ENCODE results near the gene UXS1. TPM values are rescaled to one million over a fixed set of nuclear protein-coding genes. Genes with fewer than 3 reads are reported as not detected.

UXS1 gene
- total and polyA plus RNA-seq, 2 donors (not counting 1 experiment from before 2014, with no cell fraction given) = 20.3 to 44.8 TPM

DNA sequence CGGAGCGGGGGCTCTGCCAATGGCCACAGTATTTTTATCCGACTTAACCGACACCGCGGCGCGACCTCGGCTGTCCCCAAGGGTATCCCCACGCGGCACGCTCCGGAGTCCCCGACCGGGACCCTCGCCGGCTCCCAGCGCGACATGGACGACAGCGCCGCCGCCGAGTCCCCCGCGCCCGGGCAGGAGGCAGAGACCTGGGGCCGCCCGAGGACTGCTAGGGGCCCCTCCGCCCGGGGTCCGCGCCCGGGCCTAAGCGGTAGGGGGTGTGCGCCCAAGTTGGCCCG, 468 bp downstream of the UXS1 start:
- H3K9me3 Mint-ChIP-seq (ENCODE audit: insufficient read depth) = no peaks in the 10 kb centered on the region
- peak overlapping the region; percentile 83 for H2AFZ ChIP-seq (ENCODE audit: insufficient read depth, low read depth, low read length, poor library complexity, severe bottlenecking)
- H3K27me3 Mint-ChIP-seq = peaks cover 3% of the 10 kb centered on the region
- peak overlapping the region; percentile 87 for H3K4me3 Mint-ChIP-seq
- no peaks in the 10 kb centered on the region for H3K27me3 ChIP-seq (replicated peaks in 1 of 4; ENCODE audit: control extremely low read depth in 1 of 4, control insufficient read depth in 3 of 4, insufficient read depth in 4 of 4, low read length in 3 of 4)
- ChIA-PET POLR2A (interaction anchor here (1.5 kb wide), 1 partner anchor 33 kb away, joined by 12 read pairs; no protein-coding TSS in a partner anchor), CTCF (interaction anchor here (1.1 to 1.8 kb wide), 3 partner anchors 9 to 88 kb away, joined by 3 to 11 read pairs (median 4); no protein-coding TSS in a partner anchor)
- H3K4me2 ChIP-seq (replicated peaks; ENCODE audit: low read depth, low read length, poor library complexity, severe bottlenecking) = peak overlapping the region; percentile 92
- no peak for DNase-seq
- H4K20me1 ChIP-seq (ENCODE audit: control insufficient read depth, insufficient read depth, low read length, poor library complexity, severe bottlenecking) = peaks cover 20% of the 10 kb centered on the region
- peaks cover 28 to 38% of the 10 kb centered on the region in 2 donors for H3K4me1 ChIP-seq (ENCODE audit: control insufficient read depth in 2 of 2, insufficient read depth in 2 of 2, low read length in 2 of 2)
- peak overlapping the region; percentile 27 to 60 for H3K27ac ChIP-seq (ENCODE audit: low read length in 2 of 2)
- peaks cover 49% of the 10 kb centered on the region for H3K4me1 Mint-ChIP-seq
- WGBS (ENCODE audit: insufficient coverage) = under 1% methylated on average over 36 of the region's 37 CpGs
- ATAC-seq (ENCODE audit: low read depth) = no peak
- H3K9me3 ChIP-seq (ENCODE audit: control extremely low read depth in 1 of 3, control insufficient read depth in 2 of 3, insufficient read depth in 1 of 3, low read length in 2 of 3) = no peaks in the 10 kb centered on the region
- peak overlapping the region; percentile 71 for H3K27ac Mint-ChIP-seq
- intact Hi-C loops (cut with micrococcal nuclease) = loop anchor here (5.0 to 10.0 kb wide), 3 partner anchors 79 to 1159 kb away; partner anchors contain the start of gene MRPS9
- TF ChIP-seq EZH2 (IDR thresholded peaks at IDR 0.05; ENCODE audit: borderline replicate concordance, insufficient read depth, low read depth, low read length, poor library complexity, severe bottlenecking) = no peak
- TF ChIP-seq, protein P1, sequence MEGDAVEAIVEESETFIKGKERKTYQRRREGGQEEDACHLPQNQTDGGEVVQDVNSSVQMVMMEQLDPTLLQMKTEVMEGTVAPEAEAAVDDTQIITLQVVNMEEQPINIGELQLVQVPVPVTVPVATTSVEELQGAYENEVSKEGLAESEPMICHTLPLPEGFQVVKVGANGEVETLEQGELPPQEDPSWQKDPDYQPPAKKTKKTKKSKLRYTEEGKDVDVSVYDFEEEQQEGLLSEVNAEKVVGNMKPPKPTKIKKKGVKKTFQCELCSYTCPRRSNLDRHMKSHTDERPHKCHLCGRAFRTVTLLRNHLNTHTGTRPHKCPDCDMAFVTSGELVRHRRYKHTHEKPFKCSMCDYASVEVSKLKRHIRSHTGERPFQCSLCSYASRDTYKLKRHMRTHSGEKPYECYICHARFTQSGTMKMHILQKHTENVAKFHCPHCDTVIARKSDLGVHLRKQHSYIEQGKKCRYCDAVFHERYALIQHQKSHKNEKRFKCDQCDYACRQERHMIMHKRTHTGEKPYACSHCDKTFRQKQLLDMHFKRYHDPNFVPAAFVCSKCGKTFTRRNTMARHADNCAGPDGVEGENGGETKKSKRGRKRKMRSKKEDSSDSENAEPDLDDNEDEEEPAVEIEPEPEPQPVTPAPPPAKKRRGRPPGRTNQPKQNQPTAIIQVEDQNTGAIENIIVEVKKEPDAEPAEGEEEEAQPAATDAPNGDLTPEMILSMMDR (IDR thresholded peaks at IDR 0.05) = no peak
- H3K36me3 ChIP-seq (replicated peaks in 1 of 2; ENCODE audit: control extremely low read depth in 1 of 2, control insufficient read depth in 1 of 2, extremely low read depth in 1 of 2, insufficient read depth in 2 of 2, low read length in 1 of 2) = peaks cover 0 to 3% of the 10 kb centered on the region in 2 experiments
- peaks cover 53% of the 10 kb centered on the region for H3K79me2 ChIP-seq (ENCODE audit: control insufficient read depth, insufficient read depth, low read length)
- H3K9ac ChIP-seq (ENCODE audit: low read length) = peak overlapping the region; percentile 77
- peak overlapping the region; percentile 9 to 93 (median 78) for H3K4me3 ChIP-seq (ENCODE audit: control extremely low read depth in 1 of 5, extremely low read depth in 1 of 5, insufficient read depth in 1 of 5, low read depth in 2 of 5, low read length in 4 of 5)
